Neural cell (in vitro differentiated cells): ENCODE results near the gene PUSL1. TPM values are rescaled to one million over a fixed set of nuclear protein-coding genes. Genes with fewer than 3 reads are reported as not detected.

Experiments
- H2AFZ ChIP-seq: fragments of 200-600, 300-800 bp; sonication (generic), shearing (Covaris generic); 2 replicates; pipeline ENCODE4 v1.6.0; 2014; ENCODE audit warnings: low read depth, mild to moderate bottlenecking, antibody characterized with exemption, low read length, moderate library complexity
- H3F3A ChIP-seq: fragments of 200-600 bp; shearing (Covaris generic); 2 replicates; pipeline ENCODE4 v1.6.1; 2016; ENCODE audit warnings: mild to moderate bottlenecking, moderate library complexity, mixed read lengths, antibody characterized with exemption, low read length; ENCODE audit not compliant: insufficient read depth, poor library complexity, severe bottlenecking
- H3K27ac ChIP-seq: fragments of 200-600, 300-800 bp; sonication (generic), shearing (Covaris generic); 2 replicates; pipeline ENCODE4 v1.5.1; 2014; ENCODE audit warnings: mild to moderate bottlenecking, low read length, moderate library complexity
- H3K27me3 ChIP-seq: fragments of 300-800, 200-600 bp; sonication (generic), shearing (Covaris generic); 2 replicates; pipeline ENCODE4 v1.6.0; 2014; ENCODE audit warnings: mild to moderate bottlenecking, low read depth, low read length, moderate library complexity; ENCODE audit not compliant: insufficient read depth
- H3K36me3 ChIP-seq: fragments of 300-800, 200-600 bp; sonication (generic), shearing (Covaris generic); 2 replicates; pipeline ENCODE4 v1.5.1; 2014; ENCODE audit warnings: mild to moderate bottlenecking, antibody characterized with exemption, low read length, moderate library complexity; ENCODE audit not compliant: insufficient read depth
- H3K4me2 ChIP-seq: fragments of 300-800, 200-600 bp; sonication (generic), shearing (Covaris generic); 2 replicates; pipeline ENCODE4 v1.6.0; 2014; ENCODE audit warnings: mild to moderate bottlenecking, low read length
- H3K4me3 ChIP-seq: fragments of 300-800, 200-600 bp; sonication (generic), shearing (Covaris generic); 2 replicates; pipeline ENCODE4 v1.5.1; 2014; ENCODE audit warnings: mild to moderate bottlenecking, low read length, moderate library complexity
- H3K79me2 ChIP-seq: fragments of 200-600 bp; shearing (Covaris generic); replicated peaks from 2 replicates; pipeline ENCODE4 v1.6.0; 2014; ENCODE audit warnings: mild to moderate bottlenecking, low read length, moderate library complexity; ENCODE audit not compliant: insufficient read depth
- H3K9ac ChIP-seq: fragments of 300-800, 200-600 bp; sonication (generic), shearing (Covaris generic); 2 replicates; pipeline ENCODE4 v1.6.1; 2016; ENCODE audit warnings: mild to moderate bottlenecking, low read length, mixed read lengths
- H3K9me2 ChIP-seq: fragments of 200-600 bp; shearing (Covaris generic); 2 replicates; pipeline ENCODE4 v1.6.1; 2016; ENCODE audit warnings: mild to moderate bottlenecking, low read length, mixed read lengths; ENCODE audit not compliant: insufficient read depth
- H3K9me3 ChIP-seq: fragments of 200-600, 300-800 bp; sonication (generic), shearing (Covaris generic); 2 replicates; pipeline ENCODE4 v1.6.1; 2016; ENCODE audit warnings: mild to moderate bottlenecking, mixed run types, low read length, moderate library complexity, mixed read lengths
- H4K20me1 ChIP-seq: fragments of 200-600 bp; shearing (Covaris generic); 2 replicates; pipeline ENCODE4 v1.6.1; 2016; ENCODE audit warnings: mild to moderate bottlenecking, mixed run types; ENCODE audit not compliant: insufficient read depth
- EP300 ChIP-seq: fragments of 450-650 bp; conservative IDR thresholded peaks from 2 replicates; pipeline ENCODE4 v1.6.1; 2014; ENCODE audit warnings: antibody characterized with exemption, mild to moderate bottlenecking, moderate library complexity; ENCODE audit not compliant: poor library complexity, severe bottlenecking
- EZH2 ChIP-seq: fragments of 200-600, 300-800 bp; shearing (Covaris generic), sonication (generic); IDR thresholded peaks from 2 replicates; pipeline ENCODE4 v1.6.1; 2014; ENCODE audit warnings: antibody characterized with exemption, low read length, borderline replicate concordance, mild to moderate bottlenecking; ENCODE audit not compliant: insufficient read depth, poor library complexity, severe bottlenecking
- MXI1 ChIP-seq: fragments of 450-650 bp; conservative IDR thresholded peaks from 2 replicates; pipeline ENCODE4 v1.6.1; 2014; ENCODE audit warnings: antibody characterized with exemption, mild to moderate bottlenecking; ENCODE audit not compliant: poor library complexity, severe bottlenecking
- POLR2AphosphoS5 ChIP-seq: IDR thresholded peaks from 2 replicates; pipeline ENCODE4 v1.6.1; 2012
- RAD21 ChIP-seq: fragments of 450-650 bp; conservative IDR thresholded peaks from 2 replicates; pipeline ENCODE4 v1.6.1; 2014; ENCODE audit warnings: antibody characterized with exemption, mild to moderate bottlenecking, moderate library complexity
- SMC3 ChIP-seq: fragments of 450-650 bp; conservative IDR thresholded peaks from 2 replicates; pipeline ENCODE4 v1.6.1; 2014; ENCODE audit warnings: antibody characterized with exemption, mild to moderate bottlenecking, moderate library complexity; ENCODE audit not compliant: poor library complexity
- TAF1 ChIP-seq: IDR thresholded peaks from 2 replicates; pipeline ENCODE4 v1.6.1; 2012; ENCODE audit warnings: low read depth
- polyA plus RNA-seq: library from polyadenylated mRNA; depleted of rRNA; stranded (reverse); fragments of >200 nt; gene quantifications from 2 replicates; pipeline ENCODE4 v1.2.3, GENCODE V29; 2014
- TF ChIP-seq, protein P1 (sequence below): IDR thresholded peaks from 2 replicates; pipeline ENCODE4 v1.6.1; 2012; ENCODE audit warnings: borderline replicate concordance
- TF ChIP-seq, protein P2 (sequence below): fragments of 450-650 bp; IDR thresholded peaks from 2 replicates; pipeline ENCODE4 v1.5.1; 2014; ENCODE audit warnings: antibody characterized with exemption, mild to moderate bottlenecking, moderate library complexity; ENCODE audit not compliant: poor library complexity, severe bottlenecking

PUSL1 gene
- polyA plus RNA-seq, 1 donor from 2014 or later, result 25.0 TPM

DNA sequence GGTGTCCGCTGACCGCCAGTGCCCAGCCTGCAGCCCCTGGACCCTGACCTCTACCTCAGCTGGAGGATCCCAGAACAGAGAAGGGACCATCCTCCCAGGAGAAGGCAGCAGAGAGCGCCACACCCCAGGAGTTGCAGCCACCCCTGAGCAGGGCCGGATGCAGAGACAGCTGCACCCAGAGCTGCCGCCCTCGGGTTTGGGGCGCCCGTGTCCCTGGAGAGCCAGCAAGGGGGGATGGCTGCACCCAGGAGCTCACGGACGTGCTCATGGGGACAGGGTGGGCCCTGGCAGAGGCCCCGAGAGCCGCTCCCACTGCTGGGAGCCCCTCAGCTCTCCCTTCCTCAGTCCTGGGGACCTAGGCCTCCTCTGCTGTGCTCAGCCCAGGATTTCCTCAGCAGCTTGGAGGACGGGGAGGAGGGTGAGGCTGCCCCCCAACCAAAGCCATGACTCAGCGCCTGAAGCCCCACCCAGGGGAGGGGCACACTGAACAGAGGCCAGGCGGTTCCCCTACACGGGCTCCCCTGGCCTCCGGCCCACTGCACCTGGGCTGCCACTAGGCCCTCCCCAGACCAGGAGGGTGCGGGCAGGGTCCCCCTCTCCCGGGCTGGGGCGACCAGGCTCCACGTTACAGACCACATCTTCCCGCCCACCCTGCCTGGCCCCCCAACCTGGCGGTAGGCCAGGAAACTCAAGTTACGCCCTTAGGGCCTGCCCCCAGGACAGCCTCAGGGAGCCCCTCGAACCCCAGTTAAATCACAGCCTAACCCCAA lies 2.9 kb upstream of the PUSL1 start:
- H3K9me3 ChIP-seq, result no peaks in the 10 kb centered on the region
- peak overlapping the region; percentile 85 for H3K27ac ChIP-seq
- no peaks in the 10 kb centered on the region for H3F3A ChIP-seq
- peaks cover 36% of the 10 kb centered on the region for H3K79me2 ChIP-seq
- H3K27me3 ChIP-seq, result no peaks in the 10 kb centered on the region
- H3K36me3 ChIP-seq, result no peaks in the 10 kb centered on the region
- H3K9me2 ChIP-seq, result no peaks in the 10 kb centered on the region
- TF ChIP-seq, protein P1, sequence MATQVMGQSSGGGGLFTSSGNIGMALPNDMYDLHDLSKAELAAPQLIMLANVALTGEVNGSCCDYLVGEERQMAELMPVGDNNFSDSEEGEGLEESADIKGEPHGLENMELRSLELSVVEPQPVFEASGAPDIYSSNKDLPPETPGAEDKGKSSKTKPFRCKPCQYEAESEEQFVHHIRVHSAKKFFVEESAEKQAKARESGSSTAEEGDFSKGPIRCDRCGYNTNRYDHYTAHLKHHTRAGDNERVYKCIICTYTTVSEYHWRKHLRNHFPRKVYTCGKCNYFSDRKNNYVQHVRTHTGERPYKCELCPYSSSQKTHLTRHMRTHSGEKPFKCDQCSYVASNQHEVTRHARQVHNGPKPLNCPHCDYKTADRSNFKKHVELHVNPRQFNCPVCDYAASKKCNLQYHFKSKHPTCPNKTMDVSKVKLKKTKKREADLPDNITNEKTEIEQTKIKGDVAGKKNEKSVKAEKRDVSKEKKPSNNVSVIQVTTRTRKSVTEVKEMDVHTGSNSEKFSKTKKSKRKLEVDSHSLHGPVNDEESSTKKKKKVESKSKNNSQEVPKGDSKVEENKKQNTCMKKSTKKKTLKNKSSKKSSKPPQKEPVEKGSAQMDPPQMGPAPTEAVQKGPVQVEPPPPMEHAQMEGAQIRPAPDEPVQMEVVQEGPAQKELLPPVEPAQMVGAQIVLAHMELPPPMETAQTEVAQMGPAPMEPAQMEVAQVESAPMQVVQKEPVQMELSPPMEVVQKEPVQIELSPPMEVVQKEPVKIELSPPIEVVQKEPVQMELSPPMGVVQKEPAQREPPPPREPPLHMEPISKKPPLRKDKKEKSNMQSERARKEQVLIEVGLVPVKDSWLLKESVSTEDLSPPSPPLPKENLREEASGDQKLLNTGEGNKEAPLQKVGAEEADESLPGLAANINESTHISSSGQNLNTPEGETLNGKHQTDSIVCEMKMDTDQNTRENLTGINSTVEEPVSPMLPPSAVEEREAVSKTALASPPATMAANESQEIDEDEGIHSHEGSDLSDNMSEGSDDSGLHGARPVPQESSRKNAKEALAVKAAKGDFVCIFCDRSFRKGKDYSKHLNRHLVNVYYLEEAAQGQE, result no peak
- TF ChIP-seq TAF1 (no peak), RAD21 (no peak), MXI1 (no peak), EZH2 (no peak), POLR2AphosphoS5 (no peak), EP300 (no peak), SMC3 (no peak)
- TF ChIP-seq, protein P2, sequence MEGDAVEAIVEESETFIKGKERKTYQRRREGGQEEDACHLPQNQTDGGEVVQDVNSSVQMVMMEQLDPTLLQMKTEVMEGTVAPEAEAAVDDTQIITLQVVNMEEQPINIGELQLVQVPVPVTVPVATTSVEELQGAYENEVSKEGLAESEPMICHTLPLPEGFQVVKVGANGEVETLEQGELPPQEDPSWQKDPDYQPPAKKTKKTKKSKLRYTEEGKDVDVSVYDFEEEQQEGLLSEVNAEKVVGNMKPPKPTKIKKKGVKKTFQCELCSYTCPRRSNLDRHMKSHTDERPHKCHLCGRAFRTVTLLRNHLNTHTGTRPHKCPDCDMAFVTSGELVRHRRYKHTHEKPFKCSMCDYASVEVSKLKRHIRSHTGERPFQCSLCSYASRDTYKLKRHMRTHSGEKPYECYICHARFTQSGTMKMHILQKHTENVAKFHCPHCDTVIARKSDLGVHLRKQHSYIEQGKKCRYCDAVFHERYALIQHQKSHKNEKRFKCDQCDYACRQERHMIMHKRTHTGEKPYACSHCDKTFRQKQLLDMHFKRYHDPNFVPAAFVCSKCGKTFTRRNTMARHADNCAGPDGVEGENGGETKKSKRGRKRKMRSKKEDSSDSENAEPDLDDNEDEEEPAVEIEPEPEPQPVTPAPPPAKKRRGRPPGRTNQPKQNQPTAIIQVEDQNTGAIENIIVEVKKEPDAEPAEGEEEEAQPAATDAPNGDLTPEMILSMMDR, result no peak
- peaks cover 2% of the 10 kb centered on the region for H4K20me1 ChIP-seq
- no peak overlapping the region for H2AFZ ChIP-seq
- peak overlapping the region; percentile 99 for H3K4me3 ChIP-seq
- peak overlapping the region; percentile 95 for H3K9ac ChIP-seq
- peak overlapping the region; percentile 86 for H3K4me2 ChIP-seq

DNA sequence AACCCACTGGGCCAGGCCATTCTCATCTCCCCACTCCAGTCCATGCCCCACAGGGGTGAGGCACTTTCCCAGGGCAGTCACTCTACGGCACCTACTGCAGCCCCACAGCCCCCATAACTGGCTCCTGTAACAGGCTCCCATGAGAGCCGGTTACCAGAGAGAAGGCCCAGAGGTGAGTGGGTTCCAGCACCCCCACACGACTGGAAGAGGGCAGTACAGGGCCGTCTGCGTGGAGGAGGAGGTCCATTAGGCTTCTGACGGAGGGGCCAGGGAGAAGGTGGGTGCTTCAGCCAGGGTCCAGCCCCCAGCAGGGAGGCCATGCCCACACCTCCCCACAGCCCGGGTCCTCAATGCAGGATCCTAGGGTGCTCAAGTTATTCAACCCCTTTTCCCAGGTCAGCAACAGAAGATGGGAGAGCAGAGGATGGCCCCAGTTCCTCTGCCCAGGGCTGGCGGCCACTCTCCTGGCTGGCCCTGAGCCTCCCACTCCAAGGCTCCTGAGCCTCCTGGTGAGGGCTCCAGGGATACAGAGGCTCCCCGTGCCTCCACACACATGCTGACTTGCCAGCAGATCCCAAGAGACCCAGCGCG lies 2.2 kb upstream of the PUSL1 start:
- Histone ChIP-seq H3F3A (no peaks in the 10 kb centered on the region), H3K9me3 (no peaks in the 10 kb centered on the region), H3K4me2 (peak overlapping the region; percentile 80), H3K36me3 (no peaks in the 10 kb centered on the region), H3K79me2 (peaks cover 36% of the 10 kb centered on the region), H3K27me3 (no peaks in the 10 kb centered on the region), H3K9me2 (no peaks in the 10 kb centered on the region), H2AFZ (no peak overlapping the region), H3K4me3 (peak overlapping the region; percentile 99), H3K9ac (peak overlapping the region; percentile 95), H4K20me1 (peaks cover 2% of the 10 kb centered on the region), H3K27ac (peak overlapping the region; percentile 85)
- TF ChIP-seq, protein P2, result no peak
- TF ChIP-seq SMC3, result no peak
- no peak for TF ChIP-seq EP300
- no peak for TF ChIP-seq EZH2
- TF ChIP-seq POLR2AphosphoS5, result no peak
- no peak for TF ChIP-seq RAD21
- no peak for TF ChIP-seq TAF1
- no peak for TF ChIP-seq MXI1
